WERI-Rb-1 (cell line): ENCODE data around the gene STOML2.

Experiments used
- DNase-seq: peaks from one replicate; pipeline ENCODE4 v3.0.0-alpha.2; 2020
- H3K27ac ChIP-seq: fragments of 250-450 bp; sonication (Bioruptor Pico); 2 replicates; pipeline ENCODE4 v1.5.1; 2020; ENCODE audit warnings: mild to moderate bottlenecking, moderate library complexity
- H3K27me3 ChIP-seq: fragments of 250-450 bp; sonication (Bioruptor Pico); 2 replicates; pipeline ENCODE4 v1.5.1; 2021; ENCODE audit warnings: mild to moderate bottlenecking, low read depth, moderate library complexity; ENCODE audit not compliant: insufficient read depth, severe bottlenecking
- H3K36me3 ChIP-seq: fragments of 250-450 bp; sonication (Bioruptor Pico); 2 replicates; pipeline ENCODE4 v1.5.1; 2020; ENCODE audit warnings: mild to moderate bottlenecking, moderate library complexity
- H3K4me3 ChIP-seq: 2 replicates; pipeline ENCODE4 v1.5.1; 2011; ENCODE audit warnings: low read depth, mild to moderate bottlenecking, control low read depth, low read length
- H3K9me3 ChIP-seq: fragments of 250-450 bp; sonication (Bioruptor Pico); 2 replicates; pipeline ENCODE4 v1.5.1; 2021; ENCODE audit warnings: mild to moderate bottlenecking, moderate library complexity; ENCODE audit not compliant: severe bottlenecking
- CTCF ChIP-seq: IDR thresholded peaks from 2 replicates; pipeline ENCODE4 v1.5.1; 2011; ENCODE audit warnings: low read depth, mild to moderate bottlenecking, control low read depth, inconsistent platforms, low read length

STOML2 gene

GRCh38 chr9:35134920-35135319 lies 32.0 kb upstream of the STOML2 start:
- no peak for TF ChIP-seq CTCF
- no peak overlapping the region for H3K4me3 ChIP-seq
- H3K9me3 ChIP-seq, result peaks cover 6% of the 10 kb centered on the region
- H3K27me3 ChIP-seq, result no peaks in the 10 kb centered on the region
- H3K27ac ChIP-seq, result no peak overlapping the region
- no peaks in the 10 kb centered on the region for H3K36me3 ChIP-seq
- no peak for DNase-seq

GRCh38 chr9:35116898-35117551 lies 14.1 kb upstream of the STOML2 start:
- Histone ChIP-seq H3K4me3 (peak overlapping the region; percentile 70), H3K27ac (no peak overlapping the region), H3K9me3 (no peaks in the 10 kb centered on the region), H3K36me3 (no peaks in the 10 kb centered on the region), H3K27me3 (no peaks in the 10 kb centered on the region)
- DNase-seq, result peak; percentile 90
- TF ChIP-seq CTCF, result peak; percentile 87

GRCh38 chr9:35116539-35116897 lies 13.6 kb upstream of the STOML2 start:
- H3K36me3 ChIP-seq, result no peaks in the 10 kb centered on the region
- H3K27me3 ChIP-seq, result no peaks in the 10 kb centered on the region
- peak overlapping the region; percentile 70 for H3K4me3 ChIP-seq
- H3K27ac ChIP-seq, result peak overlapping the region; percentile 70
- no peak for TF ChIP-seq CTCF
- no peaks in the 10 kb centered on the region for H3K9me3 ChIP-seq
- DNase-seq, result no peak

- Histone ChIP-seq H3K4me3 (peak within 1 kb of the TSS; percentile 70), H3K36me3 (no peaks in the 10 kb centered on the region), H3K27ac (peak within 1 kb of the TSS; percentile 70), H3K9me3 (no peaks in the 10 kb centered on the region), H3K27me3 (no peaks in the 10 kb centered on the region)
- peak; percentile 99 for DNase-seq
- no peak for TF ChIP-seq CTCF
Observed at GRCh38 chr9:35115680-35116538, 13.0 kb upstream of the STOML2 start, which contains the start of gene ATOSB. TSS of gene ATOSB (minus strand) at chr9:35115862. CDS start at chr9:35108274, 7,588 bp downstream.

- peak overlapping the region; percentile 70 for H3K4me3 ChIP-seq
- no peaks in the 10 kb centered on the region for H3K9me3 ChIP-seq
- TF ChIP-seq CTCF, result no peak
- no peaks in the 10 kb centered on the region for H3K27me3 ChIP-seq
- H3K36me3 ChIP-seq, result no peaks in the 10 kb centered on the region
- peak; percentile 36 for DNase-seq
- H3K27ac ChIP-seq, result peak overlapping the region; percentile 70
Observed at GRCh38 chr9:35114840-35115628, 12.1 kb upstream of the STOML2 start.
